K562 (cell line): Measurements from ENCODE around the gene UBXN2A. TPM values are rescaled to one million over a fixed set of nuclear protein-coding genes. Genes with fewer than 3 reads are reported as not detected.
A peak's percentile ranks its signal among the peaks of the same experiment; 100 is the strongest.

ENCODE experiments used
- ARID3A ChIP-seq: IDR thresholded peaks from 2 replicates; pipeline ENCODE4 v1.6.1; 2012; ENCODE audit warnings: low read depth, low read length, improper control_type of control experiment, borderline replicate concordance
- ATF2 ChIP-seq: sonication (generic); formaldehyde crosslinking; IDR thresholded peaks from 2 replicates; pipeline ENCODE4 v1.8.1; 2022; ENCODE audit warnings: missing genetic modification reagents
- ATF3 ChIP-seq, 2 experiments: fragments of 450-650 bp in 1 of 2; sonication (generic) in 1 of 2; formaldehyde crosslinking in 1 of 2; IDR thresholded peaks in 1 of 2; conservative IDR thresholded peaks in 1 of 2; 2 replicates each; pipeline versions ENCODE4 v1.6.1 to v1.8.1; 2016 to 2023; ENCODE audit warnings: mild to moderate bottlenecking in 2 of 2, moderate library complexity in 2 of 2, inconsistent platforms in 1 of 2, missing genetic modification reagents in 1 of 2
- CREB5 ChIP-seq: fragments of 250-450 bp; sonication (Bioruptor Pico); IDR thresholded peaks from 2 replicates; pipeline ENCODE4 v1.5.0; 2020; ENCODE audit warnings: mild to moderate bottlenecking
- ELF1 ChIP-seq: fragments of 200-800 bp; sonication (Bioruptor generic); IDR thresholded peaks from 2 replicates; pipeline ENCODE4 v1.6.1; 2016; ENCODE audit warnings: missing genetic modification characterization, missing compliant biosample characterization
- FOXM1 ChIP-seq, 2 experiments: fragments of 450-650 bp in 1 of 2; sonication (generic) in 1 of 2; formaldehyde crosslinking in 1 of 2; IDR thresholded peaks; 2 replicates each; pipeline versions ENCODE4 v1.6.1 to v1.9.0; 2017 to 2022; ENCODE audit warnings: low read depth in 2 of 2, mild to moderate bottlenecking in 2 of 2, missing genetic modification reagents in 1 of 2, moderate library complexity in 1 of 2
- GTF2E2 ChIP-seq: fragments of 200-800 bp; sonication (Bioruptor generic); IDR thresholded peaks from 2 replicates; pipeline ENCODE4 v1.6.1; 2016; ENCODE audit warnings: missing genetic modification characterization, missing compliant biosample characterization
- KHSRP ChIP-seq: fragments of 450-650 bp; IDR thresholded peaks from 2 replicates; pipeline ENCODE4 v1.6.1; 2017
- PHF8 ChIP-seq: fragments of 200-600 bp; sonication (generic); IDR thresholded peaks from 2 replicates; pipeline ENCODE4 v1.6.1; 2012; ENCODE audit warnings: mixed run types, mild to moderate bottlenecking, inconsistent platforms, low read length, moderate library complexity, borderline replicate concordance
- POU5F1 ChIP-seq: fragments of 150-350 bp; IDR thresholded peaks from 2 replicates; pipeline ENCODE4 v1.6.1; 2014; ENCODE audit warnings: borderline replicate concordance, low read length, low read depth, mild to moderate bottlenecking; ENCODE audit not compliant: partially characterized antibody
- SIX5 ChIP-seq, 2 experiments: IDR thresholded peaks; 2 replicates each; pipeline ENCODE4 v1.6.1; 2011; ENCODE audit warnings: low read length in 2 of 2, borderline replicate concordance in 1 of 2, low read depth in 1 of 2, mild to moderate bottlenecking in 1 of 2, moderate library complexity in 1 of 2; ENCODE audit not compliant: insufficient read depth in 1 of 2
- SMARCC2 ChIP-seq: fragments of 450-650 bp; IDR thresholded peaks from 2 replicates; pipeline ENCODE4 v1.6.1; 2017; ENCODE audit warnings: antibody characterized with exemption, moderate library complexity, mild to moderate bottlenecking, low read depth
- TBP ChIP-seq: optimal IDR thresholded peaks from 2 replicates; pipeline ENCODE3; 2011; ENCODE audit warnings: low read depth, low read length, improper control_type of control experiment
- ZBTB7A ChIP-seq: IDR thresholded peaks from 2 replicates; pipeline ENCODE4 v1.6.1; 2011; ENCODE audit warnings: low read depth, mild to moderate bottlenecking, low read length, moderate library complexity, borderline replicate concordance; ENCODE audit not compliant: control insufficient read depth
- ZNF586 ChIP-seq: fragments of 450-650 bp; formaldehyde crosslinking; conservative IDR thresholded peaks from 2 replicates; pipeline ENCODE4 v1.4.0; 2020; ENCODE audit warnings: mild to moderate bottlenecking, moderate library complexity
- ZNF780A ChIP-seq: fragments of 250-450 bp; sonication (Bioruptor Pico); IDR thresholded peaks from 2 replicates; pipeline ENCODE4 v1.5.0; 2021; ENCODE audit warnings: mild to moderate bottlenecking
- ZSCAN32 ChIP-seq: fragments of 450-650 bp; formaldehyde crosslinking; IDR thresholded peaks from 2 replicates; pipeline ENCODE4 v1.4.0; 2020; ENCODE audit warnings: mild to moderate bottlenecking, moderate library complexity
- polyA plus RNA-seq, 8 experiments: library from polyadenylated mRNA; depleted of rRNA in 4 of 8; stranded (reverse) in 5 of 8; unstranded in 3 of 8; fragments of >200 nt; fragmentation: Nextera tagmentation in 2 of 8; fragmentation: Illumina TruSeq in 1 of 8; extraction: Ambion mirVana in 2 of 8; extraction: Trizol in 1 of 8; gene quantifications; 2 replicates each; pipeline versions ENCODE4 v1.2.1 to v1.2.3, GENCODE V29; 2011 to 2014; ENCODE audit warnings: inconsistent platforms in 1 of 8, missing spikeins in 1 of 8
- total RNA-seq, 7 experiments: library from RNA; depleted of rRNA in 6 of 7; stranded (reverse); fragments of >200 nt in 6 of 7; fragmentation: Illumina TruSeq in 2 of 7; extraction: Trizol in 2 of 7; gene quantifications; 2 replicates each; pipeline versions ENCODE4 v1.2.1 to v1.2.3, GENCODE V29; 2011 to 2021; ENCODE audit warnings: low replicate concordance in 1 of 7

The UBXN2A gene
- total and polyA plus RNA-seq, 9 of the 15 experiments (the other 6 are each of a cell fraction or from before 2014, with no cell fraction given): 3.4 to 25.6 (median 16.0) TPM

- no peak for TF ChIP-seq FOXM1 (IDR thresholded peaks at IDR 0.05; ENCODE audit: low read depth)
- TF ChIP-seq FOXM1 (CRISPR knock-in tag; IDR thresholded peaks at IDR 0.05; ENCODE audit: low read depth): 0 out of 2 replicates have a peak, but pooled peaks have one; percentile 40
- no peak for TF ChIP-seq ZNF586
- TF ChIP-seq PHF8: peak; percentile 67; the same call in 1 of the 2 replicates
- no peak for TF ChIP-seq ATF3 (IDR thresholded peaks at IDR 0.05)
- no peak for TF ChIP-seq ATF3 (CRISPR knock-in tag; conservative IDR thresholded peaks at IDR 0.05)
- TF ChIP-seq SIX5 (IDR thresholded peaks at IDR 0.05; ENCODE audit: borderline replicate concordance in 1 of 2, insufficient read depth in 1 of 2, low read depth in 1 of 2, low read length in 2 of 2): no peak
- peak; percentile 15; the same call in 1 of the 2 replicates for TF ChIP-seq SMARCC2
- no peak for TF ChIP-seq GTF2E2 (tag)
- TF ChIP-seq ATF2 (CRISPR knock-in tag): no peak
- no peak for TF ChIP-seq ELF1
- TF ChIP-seq POU5F1: no peak
- TF ChIP-seq CREB5 (CRISPR knock-in tag): no peak
- TF ChIP-seq KHSRP: no peak
- TF ChIP-seq ZNF780A (CRISPR knock-in tag): no peak
- 0 out of 2 replicates have a peak, but pooled peaks have one; percentile 4 for TF ChIP-seq ZSCAN32
- no peak for TF ChIP-seq ARID3A
- peak; percentile 89 for TF ChIP-seq ZBTB7A
- TF ChIP-seq TBP: peak; percentile 52
These were observed 69.6 kb downstream of the UBXN2A start, which contains the start of gene MFSD2B (continued) for GRCh38 chr2:24009680-24010476.
